A204.1 (cell line): ENCODE measurements around the gene LMNTD1.
"Not testable (repeated sequence)": the region's sequence is repeated elsewhere in the genome, so short reads cannot be mapped to it uniquely, and the experiment has no call there.

Experiments
- FAIRE-seq: peaks from 2 replicates; lab custom pipeline; 2012; peaks lifted over from hg19 to GRCh38; lab: Jason Lieb, UNC

LMNTD1 gene

DNA sequence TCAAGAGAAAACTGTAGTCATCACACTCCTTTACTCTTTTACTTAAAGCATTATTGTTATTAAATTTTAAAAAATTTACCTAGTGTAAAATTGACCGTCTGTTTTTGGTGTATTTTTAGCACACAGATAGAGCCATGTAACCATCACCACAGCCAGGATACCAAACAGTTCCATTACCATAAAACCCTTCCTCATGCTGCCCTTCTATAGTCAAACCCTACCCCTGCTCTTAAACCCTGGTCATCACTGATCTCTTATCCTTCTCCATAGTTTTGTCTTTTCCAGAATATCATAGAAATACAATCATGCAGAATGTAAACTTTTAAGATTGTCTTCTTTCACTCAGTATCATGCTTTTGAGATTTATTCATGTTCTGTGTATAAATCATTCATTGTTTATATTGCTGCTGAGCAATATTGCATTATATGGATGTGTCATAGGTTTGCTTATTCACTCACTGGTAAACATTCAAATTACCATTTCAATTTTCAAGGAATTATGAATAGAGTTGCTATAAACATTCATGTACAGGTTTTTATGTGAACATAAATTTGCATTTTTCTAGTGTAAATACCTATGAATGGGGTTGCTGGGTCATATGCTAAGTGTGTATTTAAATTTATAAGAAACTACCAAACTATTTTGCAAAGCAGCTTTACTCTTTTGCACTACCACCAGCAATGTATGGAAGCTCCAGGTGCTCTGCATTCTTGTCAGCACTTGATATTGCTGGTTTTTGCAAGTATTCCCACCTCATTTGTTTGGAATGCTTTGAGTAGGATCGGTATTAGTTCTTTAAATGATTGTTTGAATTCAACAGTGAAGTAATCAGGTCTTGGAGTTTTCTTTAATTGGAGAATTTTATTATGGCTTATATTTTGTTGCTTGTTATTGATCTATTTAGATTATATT lies 125.5 kb downstream of the LMNTD1 start:
- FAIRE-seq, result no peak

DNA sequence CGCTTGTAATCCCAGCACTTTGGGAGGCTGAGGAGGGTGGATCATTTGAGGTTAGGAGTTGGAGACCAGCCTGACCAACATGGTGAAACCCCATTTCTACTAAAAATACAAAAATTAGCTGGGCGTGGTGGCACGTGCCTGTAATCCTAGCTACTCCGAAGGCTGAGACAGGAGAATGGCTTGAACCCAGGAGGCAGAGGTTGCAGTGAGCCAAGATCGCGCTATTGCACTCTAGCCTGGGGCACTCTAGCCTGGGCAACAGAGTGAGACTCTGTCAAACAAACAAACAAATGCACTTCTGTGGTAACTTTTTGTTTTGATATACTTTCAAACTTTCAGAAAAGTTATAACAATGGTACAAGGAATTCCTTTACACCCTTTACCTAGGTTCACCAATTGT lies 126.3 kb downstream of the LMNTD1 start:
- not testable (repeated sequence) for FAIRE-seq
